GM13976 (cell line): ENCODE measurements around the gene STK24.
"Not testable (repeated sequence)": the region's sequence is repeated elsewhere in the genome, so short reads cannot be mapped to it uniquely, and the experiment has no call there.

ENCODE experiments used
- DNase-seq: peaks from one replicate; pipeline ENCODE4 v3.0.0; 2012; ENCODE audit warnings: low spot score
- in situ Hi-C: fragments of 300-500 bp; cut with MboI; formaldehyde crosslinking; loops from one replicate; pipeline ENCODE4 v1.12.0; 2022; ENCODE audit warnings: low sequenced_read_pairs, mixed read lengths, inconsistent platforms; ENCODE audit not compliant: unreplicated experiment
- TF ChIP-seq, protein P1 (sequence below): IDR thresholded peaks from 2 replicates; pipeline ENCODE4 v1.5.1; 2012; ENCODE audit warnings: borderline replicate concordance, mild to moderate bottlenecking; ENCODE audit not compliant: insufficient read depth; ENCODE audit errors: extremely low read depth, missing control alignments, control extremely low read depth

Gene STK24

DNA sequence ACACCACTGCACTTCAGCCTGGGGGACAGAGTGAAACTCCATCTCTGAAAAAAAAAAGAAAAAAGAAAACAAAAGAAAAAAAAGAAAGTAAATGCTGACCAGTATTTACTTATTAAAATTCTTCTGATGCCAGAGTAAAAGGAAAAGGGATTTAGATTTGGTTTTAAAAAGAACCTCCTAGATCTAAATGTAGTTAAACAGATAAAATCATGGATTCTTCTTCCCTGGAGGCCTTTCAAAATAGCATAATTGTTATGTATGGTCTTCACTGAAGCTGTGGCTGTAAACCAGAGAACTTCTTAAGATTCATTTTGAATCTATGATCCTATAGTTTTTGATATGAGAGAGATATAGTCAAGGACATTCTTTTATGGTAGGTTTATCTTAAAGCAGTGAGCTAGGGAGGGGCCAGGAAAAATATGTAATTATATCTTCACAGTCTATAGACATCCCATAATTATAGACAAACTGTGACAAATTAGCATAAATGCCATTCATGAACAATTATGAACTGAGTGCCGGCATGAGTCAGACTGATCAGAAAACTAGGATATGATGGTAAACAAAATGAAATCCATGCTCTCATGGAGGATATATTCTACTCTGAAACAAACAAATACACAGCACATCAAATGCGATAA is 14.9 kb upstream of the STK24 start:
- in situ Hi-C loops: no loop called here
- DNase-seq: no peak
- TF ChIP-seq, protein P1, sequence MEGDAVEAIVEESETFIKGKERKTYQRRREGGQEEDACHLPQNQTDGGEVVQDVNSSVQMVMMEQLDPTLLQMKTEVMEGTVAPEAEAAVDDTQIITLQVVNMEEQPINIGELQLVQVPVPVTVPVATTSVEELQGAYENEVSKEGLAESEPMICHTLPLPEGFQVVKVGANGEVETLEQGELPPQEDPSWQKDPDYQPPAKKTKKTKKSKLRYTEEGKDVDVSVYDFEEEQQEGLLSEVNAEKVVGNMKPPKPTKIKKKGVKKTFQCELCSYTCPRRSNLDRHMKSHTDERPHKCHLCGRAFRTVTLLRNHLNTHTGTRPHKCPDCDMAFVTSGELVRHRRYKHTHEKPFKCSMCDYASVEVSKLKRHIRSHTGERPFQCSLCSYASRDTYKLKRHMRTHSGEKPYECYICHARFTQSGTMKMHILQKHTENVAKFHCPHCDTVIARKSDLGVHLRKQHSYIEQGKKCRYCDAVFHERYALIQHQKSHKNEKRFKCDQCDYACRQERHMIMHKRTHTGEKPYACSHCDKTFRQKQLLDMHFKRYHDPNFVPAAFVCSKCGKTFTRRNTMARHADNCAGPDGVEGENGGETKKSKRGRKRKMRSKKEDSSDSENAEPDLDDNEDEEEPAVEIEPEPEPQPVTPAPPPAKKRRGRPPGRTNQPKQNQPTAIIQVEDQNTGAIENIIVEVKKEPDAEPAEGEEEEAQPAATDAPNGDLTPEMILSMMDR: no peak

DNA sequence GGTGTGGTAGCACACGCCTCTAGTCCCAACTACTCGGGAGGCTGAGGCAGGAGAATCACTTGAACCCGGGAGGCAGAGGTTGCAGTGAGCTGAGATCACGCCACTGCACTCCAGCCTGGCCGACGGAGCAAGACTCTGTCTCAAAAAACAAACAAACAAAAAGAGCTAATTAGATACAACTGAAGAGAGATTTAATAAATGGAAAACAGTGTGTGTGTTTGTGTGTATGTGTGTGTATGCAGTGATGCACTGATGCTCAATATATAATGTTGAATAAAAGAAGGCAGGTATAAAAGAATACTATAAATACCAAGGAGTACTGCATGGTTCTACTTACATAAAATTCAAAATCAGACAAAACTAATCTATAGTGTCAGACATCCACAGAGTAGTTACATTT is 13.6 kb upstream of the STK24 start:
- in situ Hi-C loops, DNase-seq: not testable (repeated sequence)

GRCh38 chr13:98589516-98589915 is 12.6 kb upstream of the STK24 start:
- in situ Hi-C loops, DNase-seq: not testable (repeated sequence)

DNA sequence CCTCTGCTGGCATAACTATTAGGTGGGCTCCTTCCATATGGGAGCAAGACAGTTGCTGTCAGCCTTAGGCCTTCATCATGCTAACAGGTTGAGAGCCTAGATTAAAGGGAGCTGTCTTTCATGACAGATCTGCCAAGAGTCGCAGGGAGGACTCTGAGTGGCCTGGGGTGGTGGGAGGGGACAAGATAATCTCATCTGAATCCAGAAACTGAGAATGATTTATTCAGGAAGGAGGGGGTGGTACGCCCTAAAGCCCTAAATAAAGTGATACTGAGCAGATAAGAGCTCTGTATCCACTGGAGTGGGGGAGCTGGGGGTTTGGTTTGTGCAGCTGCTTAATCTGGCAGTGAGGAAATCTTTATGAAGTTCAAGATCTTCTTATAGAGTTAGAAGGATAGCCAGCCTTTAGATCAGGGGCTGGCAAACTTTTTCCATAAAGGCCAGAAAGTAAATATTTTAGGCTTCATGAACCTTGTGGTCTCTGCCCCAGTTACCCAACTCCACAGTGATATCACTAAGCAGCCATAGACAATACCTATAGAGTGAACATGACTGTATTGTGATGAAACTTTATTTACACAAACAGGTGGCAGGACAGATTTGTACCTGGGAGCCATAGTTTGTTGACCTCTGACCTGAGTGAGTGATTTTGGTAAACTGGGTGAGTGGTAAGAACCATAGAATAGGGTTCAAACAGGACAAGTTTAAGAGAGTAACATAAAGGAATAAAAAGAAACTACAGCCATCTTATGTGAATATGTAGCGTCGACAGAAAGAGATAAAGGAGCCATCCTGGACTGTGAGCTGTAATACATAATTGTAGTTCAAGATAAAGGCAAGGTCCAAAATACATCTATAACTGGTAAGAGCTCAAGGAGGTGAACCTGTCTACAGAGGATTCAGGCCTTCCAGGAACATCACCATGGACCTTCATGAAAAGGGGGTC is 9.8 kb upstream of the STK24 start:
- no peak for DNase-seq
- TF ChIP-seq, protein P1: no peak
- in situ Hi-C loops: no loop called here

DNA sequence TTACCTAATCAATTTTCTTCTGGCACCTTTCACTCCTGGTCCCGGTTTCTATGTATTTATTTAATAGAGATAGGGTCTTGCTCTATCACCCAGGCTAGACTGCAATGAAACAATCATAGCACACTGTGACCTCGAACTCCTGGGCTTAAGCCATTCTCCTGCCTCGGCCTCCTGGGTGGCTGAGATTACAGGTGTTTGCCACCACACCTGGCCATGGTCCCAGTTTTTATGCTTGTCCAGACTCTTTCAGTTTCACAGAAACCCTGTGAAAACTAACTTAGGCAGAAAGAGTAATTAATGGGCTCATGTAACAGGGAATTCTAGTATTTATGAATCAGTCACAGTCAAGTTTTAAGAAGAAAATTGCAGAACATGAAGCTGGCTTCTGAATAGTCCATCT is 9.0 kb upstream of the STK24 start:
- TF ChIP-seq, protein P1: no peak
- no peak for DNase-seq
- in situ Hi-C loops: no loop called here

GRCh38 chr13:98585398-98585754 is 8.5 kb upstream of the STK24 start:
- in situ Hi-C loops: no loop called here
- TF ChIP-seq, protein P1: no peak

GRCh38 chr13:98584668-98585397 is 7.9 kb upstream of the STK24 start:
- DNase-seq: no peak
- in situ Hi-C loops: no loop called here
- TF ChIP-seq, protein P1: no peak

More at GRCh38 chr13:98585398-98585754, 8.5 kb upstream of the STK24 start:
- no peak for DNase-seq
